ENCODE measurements around the gene IL4I1. TPM values are rescaled to one million over a fixed set of nuclear protein-coding genes. Genes with fewer than 3 reads are reported as not detected.

Gene IL4I1
- total RNA-seq, 1 experiment from 2014 or later = not detected

DNA sequence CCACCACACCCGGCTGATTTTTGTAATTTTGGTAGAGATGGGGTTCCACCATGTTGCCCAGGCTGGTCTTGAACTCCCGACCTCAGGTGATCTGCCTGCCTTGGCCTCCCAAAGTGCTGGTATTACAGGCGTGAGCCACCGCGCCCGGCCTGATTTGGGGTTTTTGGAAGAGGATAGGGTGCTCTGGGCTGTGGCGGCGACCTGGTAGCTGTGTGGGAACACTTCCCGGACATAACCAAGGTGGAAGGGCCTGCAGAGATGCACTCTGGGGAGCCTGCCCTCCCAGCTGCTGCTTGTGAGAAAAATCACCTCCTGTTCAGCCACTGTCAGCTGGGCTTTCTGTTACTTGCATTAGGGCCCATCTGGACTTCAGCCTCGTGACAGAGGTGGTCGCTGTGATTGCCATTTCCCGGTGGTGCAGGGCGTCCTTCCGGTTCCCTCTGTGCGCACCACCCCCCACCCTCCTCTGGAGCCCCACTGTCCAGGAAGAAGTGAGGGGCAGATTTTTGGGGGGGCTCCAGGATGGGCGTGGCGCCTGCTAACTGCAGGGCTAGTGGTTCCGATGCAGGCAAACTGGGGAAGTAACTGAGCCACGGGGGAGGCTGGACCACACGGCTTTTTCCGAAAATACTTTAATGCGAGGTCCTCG, 7.5 kb downstream of the IL4I1 start:
- no peaks in the 10 kb centered on the region for H3K9me3 Mint-ChIP-seq (ENCODE audit: unreplicated experiment)
- no peak for DNase-seq (ENCODE audit: unreplicated experiment)
- H3K4me1 Mint-ChIP-seq (ENCODE audit: insufficient read depth, unreplicated experiment) = no peaks in the 10 kb centered on the region
- H3K27ac Mint-ChIP-seq (ENCODE audit: low read depth, unreplicated experiment) = no peak overlapping the region
- H3K36me3 Mint-ChIP-seq (ENCODE audit: insufficient read depth, unreplicated experiment) = peaks cover 23% of the 10 kb centered on the region
- H3K4me3 Mint-ChIP-seq (ENCODE audit: unreplicated experiment) = no peak overlapping the region
- no TSS peak for BruUV-seq (replicated peaks)
- no peaks in the 10 kb centered on the region for H3K27me3 Mint-ChIP-seq (ENCODE audit: insufficient read depth, unreplicated experiment)
- CTCF ChIA-PET = no interaction called here
- intact Hi-C loops (cut with micrococcal nuclease) = no loop called here
- TF ChIP-seq, protein P1, sequence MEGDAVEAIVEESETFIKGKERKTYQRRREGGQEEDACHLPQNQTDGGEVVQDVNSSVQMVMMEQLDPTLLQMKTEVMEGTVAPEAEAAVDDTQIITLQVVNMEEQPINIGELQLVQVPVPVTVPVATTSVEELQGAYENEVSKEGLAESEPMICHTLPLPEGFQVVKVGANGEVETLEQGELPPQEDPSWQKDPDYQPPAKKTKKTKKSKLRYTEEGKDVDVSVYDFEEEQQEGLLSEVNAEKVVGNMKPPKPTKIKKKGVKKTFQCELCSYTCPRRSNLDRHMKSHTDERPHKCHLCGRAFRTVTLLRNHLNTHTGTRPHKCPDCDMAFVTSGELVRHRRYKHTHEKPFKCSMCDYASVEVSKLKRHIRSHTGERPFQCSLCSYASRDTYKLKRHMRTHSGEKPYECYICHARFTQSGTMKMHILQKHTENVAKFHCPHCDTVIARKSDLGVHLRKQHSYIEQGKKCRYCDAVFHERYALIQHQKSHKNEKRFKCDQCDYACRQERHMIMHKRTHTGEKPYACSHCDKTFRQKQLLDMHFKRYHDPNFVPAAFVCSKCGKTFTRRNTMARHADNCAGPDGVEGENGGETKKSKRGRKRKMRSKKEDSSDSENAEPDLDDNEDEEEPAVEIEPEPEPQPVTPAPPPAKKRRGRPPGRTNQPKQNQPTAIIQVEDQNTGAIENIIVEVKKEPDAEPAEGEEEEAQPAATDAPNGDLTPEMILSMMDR (IDR thresholded peaks at IDR 0.05; ENCODE audit: unreplicated experiment) = no peak
- POLR2A ChIA-PET = interaction anchor here (0.5 kb wide), 2 partner anchors 212 to 390 kb away, joined by 3 to 4 read pairs; partner anchors contain the start of gene PRMT1

DNA sequence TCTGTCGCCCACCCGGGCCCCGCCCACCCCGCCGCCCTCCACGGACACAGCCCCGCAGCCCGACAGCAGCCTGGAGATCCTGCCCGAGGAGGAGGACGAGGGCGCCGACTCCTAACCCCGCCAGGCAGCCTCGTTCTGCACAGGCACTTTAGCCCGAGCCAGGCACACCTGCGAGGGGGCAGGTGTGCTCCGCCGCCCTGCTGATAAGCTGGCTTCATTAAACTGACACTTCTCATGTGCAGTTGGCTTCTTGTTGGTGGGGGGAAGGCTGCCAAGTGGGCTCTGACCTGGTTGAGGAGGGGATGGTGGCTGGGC, 8.2 kb downstream of the IL4I1 start:
- H3K36me3 Mint-ChIP-seq (ENCODE audit: insufficient read depth, unreplicated experiment) = peaks cover 29% of the 10 kb centered on the region
- ChIA-PET CTCF (interaction anchor here (1.2 kb wide), 1 partner anchor 44 kb away, joined by 3 read pairs; no protein-coding TSS in a partner anchor), POLR2A (no interaction called here)
- no peaks in the 10 kb centered on the region for H3K9me3 Mint-ChIP-seq (ENCODE audit: unreplicated experiment)
- DNase-seq (ENCODE audit: unreplicated experiment) = no peak
- H3K27me3 Mint-ChIP-seq (ENCODE audit: insufficient read depth, unreplicated experiment) = no peaks in the 10 kb centered on the region
- no TSS peak for BruUV-seq (replicated peaks)
- TF ChIP-seq, protein P1 (IDR thresholded peaks at IDR 0.05; ENCODE audit: unreplicated experiment) = no peak
- intact Hi-C loops (cut with micrococcal nuclease) = no loop called here
- no peaks in the 10 kb centered on the region for H3K4me1 Mint-ChIP-seq (ENCODE audit: insufficient read depth, unreplicated experiment)
- no peak overlapping the region for H3K27ac Mint-ChIP-seq (ENCODE audit: low read depth, unreplicated experiment)
- no peak overlapping the region for H3K4me3 Mint-ChIP-seq (ENCODE audit: unreplicated experiment)

DNA sequence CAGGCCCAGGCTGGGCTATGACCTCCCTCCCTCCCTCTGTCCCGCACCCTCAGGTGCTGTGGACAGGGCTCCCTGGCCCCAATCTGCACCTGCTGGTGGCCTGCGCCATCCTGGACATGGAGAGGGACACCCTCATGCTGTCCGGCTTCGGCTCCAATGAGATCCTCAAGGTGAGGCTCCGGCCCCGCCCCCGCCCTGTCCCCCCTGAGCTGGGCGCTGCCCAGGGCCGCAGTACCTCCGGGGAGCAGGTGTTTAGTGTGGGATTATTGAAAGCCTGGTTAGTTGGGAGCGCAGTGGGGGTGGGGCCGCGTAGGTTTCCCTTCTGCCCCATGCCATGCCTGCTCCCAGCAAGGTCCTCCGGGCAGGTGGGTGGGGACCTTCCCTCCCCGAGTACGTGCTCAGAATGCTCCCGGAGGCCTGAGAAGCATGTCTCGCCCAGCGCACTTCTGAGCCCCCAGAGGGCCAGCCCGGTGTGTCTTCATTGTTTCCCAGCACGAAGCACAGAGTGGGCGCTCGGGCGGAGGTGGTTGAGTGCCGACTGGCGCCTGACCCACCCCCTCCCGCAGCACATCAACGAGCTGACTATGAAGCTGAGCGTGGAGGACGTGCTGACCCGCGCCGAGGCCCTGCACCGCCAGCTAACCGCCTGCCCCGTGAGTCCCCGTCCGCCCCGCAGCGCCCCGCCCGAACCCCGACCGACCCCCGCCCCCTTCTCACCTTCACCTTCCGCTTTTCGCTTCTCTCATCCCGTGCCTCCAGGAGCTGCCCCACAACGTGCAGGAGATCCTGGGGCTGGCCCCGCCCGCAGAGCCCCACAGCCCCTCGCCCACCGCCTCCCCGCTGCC, 8.8 kb downstream of the IL4I1 start:
- no peak for DNase-seq (ENCODE audit: unreplicated experiment)
- Mint-ChIP-seq H3K4me3 (ENCODE audit: unreplicated experiment) (no peak overlapping the region), H3K27ac (ENCODE audit: low read depth, unreplicated experiment) (no peak overlapping the region), H3K27me3 (ENCODE audit: insufficient read depth, unreplicated experiment) (no peaks in the 10 kb centered on the region), H3K9me3 (ENCODE audit: unreplicated experiment) (no peaks in the 10 kb centered on the region), H3K36me3 (ENCODE audit: insufficient read depth, unreplicated experiment) (peaks cover 35% of the 10 kb centered on the region), H3K4me1 (ENCODE audit: insufficient read depth, unreplicated experiment) (no peaks in the 10 kb centered on the region)
- intact Hi-C loops (cut with micrococcal nuclease) = no loop called here
- BruUV-seq (replicated peaks) = no TSS peak
- CTCF ChIA-PET = interaction anchor here (1.2 kb wide), 1 partner anchor 43 kb away, joined by 3 read pairs; no protein-coding TSS in a partner anchor
- TF ChIP-seq, protein P1 (IDR thresholded peaks at IDR 0.05; ENCODE audit: unreplicated experiment) = no peak
- POLR2A ChIA-PET = no interaction called here

DNA sequence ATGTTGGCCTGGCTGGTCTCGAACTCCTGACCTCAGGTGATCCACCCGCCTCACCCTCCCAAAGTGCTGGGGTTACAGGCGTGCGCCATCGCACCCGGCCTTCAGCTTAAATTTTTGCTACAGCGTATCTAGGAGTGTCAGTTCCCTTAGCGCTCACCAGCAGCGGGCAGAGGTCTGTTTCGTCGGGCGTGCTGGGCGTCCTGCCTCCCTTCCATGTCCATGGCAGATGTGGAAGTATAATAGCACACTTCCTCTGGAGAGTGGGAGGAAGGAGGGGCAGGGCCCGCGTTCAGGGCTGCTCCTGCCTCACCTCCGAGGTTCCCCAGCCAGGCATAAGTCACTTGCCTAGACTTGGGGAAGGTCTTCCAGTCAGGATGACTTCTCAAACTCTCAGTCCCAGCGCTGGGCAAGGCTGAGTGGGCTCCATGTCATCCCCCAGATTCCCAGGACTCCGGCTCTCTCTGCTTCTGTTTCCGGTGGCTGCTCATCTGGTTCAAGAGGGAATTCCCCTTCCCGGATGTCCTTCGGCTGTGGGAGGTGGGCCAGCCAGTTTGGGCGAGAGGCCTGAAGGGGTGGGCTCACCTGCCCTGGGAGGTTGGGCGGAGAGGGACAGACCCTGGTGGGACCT, 9.5 kb downstream of the IL4I1 start:
- ChIA-PET POLR2A (interaction anchor here (0.5 kb wide), 1 partner anchor 20 kb away, joined by 3 read pairs; no protein-coding TSS in a partner anchor), CTCF (interaction anchor here (1.2 kb wide), 1 partner anchor 43 kb away, joined by 3 read pairs; no protein-coding TSS in a partner anchor)
- Mint-ChIP-seq H3K9me3 (ENCODE audit: unreplicated experiment) (no peaks in the 10 kb centered on the region), H3K36me3 (ENCODE audit: insufficient read depth, unreplicated experiment) (peaks cover 42% of the 10 kb centered on the region), H3K4me1 (ENCODE audit: insufficient read depth, unreplicated experiment) (no peaks in the 10 kb centered on the region), H3K27ac (ENCODE audit: low read depth, unreplicated experiment) (no peak overlapping the region), H3K4me3 (ENCODE audit: unreplicated experiment) (no peak overlapping the region), H3K27me3 (ENCODE audit: insufficient read depth, unreplicated experiment) (no peaks in the 10 kb centered on the region)
- BruUV-seq (replicated peaks) = no TSS peak
- TF ChIP-seq, protein P1 (IDR thresholded peaks at IDR 0.05; ENCODE audit: unreplicated experiment) = no peak
- DNase-seq (ENCODE audit: unreplicated experiment) = no peak
- intact Hi-C loops (cut with micrococcal nuclease) = no loop called here

All from MCF 10A (cell line).